Natural killer cell (primary cell): Measurements from ENCODE around the gene CNGA1. TPM values are rescaled to one million over a fixed set of nuclear protein-coding genes. Genes with fewer than 3 reads are reported as not detected.
A peak's percentile ranks its signal among the peaks of the same experiment; 100 is the strongest.

Source experiments
- ATAC-seq, 3 donors: fragments of 150-1000 bp in 2 of 3; fragments of 200-7000 bp in 1 of 3; cut with Tn5 transposase; 1 replicate in 1 of 3; 2 replicates in 2 of 3; pipeline ENCODE4 v1.10.0; 2021; ENCODE audit warnings: mild to moderate bottlenecking in 2 of 3, moderate library complexity in 2 of 3
- DNase-seq, 2 donors: peaks; one replicate each; pipeline versions ENCODE4 v3.0.0 to v3.0.0-alpha.2; 2013 to 2021; ENCODE audit warnings: mixed read lengths in 1 of 2
- H3K27ac ChIP-seq: one replicate; pipeline ENCODE4 v1.5.1; 2013; ENCODE audit warnings: mild to moderate bottlenecking, low read length
- H3K27me3 ChIP-seq: one replicate; pipeline ENCODE4 v1.6.1; 2013; ENCODE audit warnings: low read length; ENCODE audit not compliant: control insufficient read depth, insufficient read depth
- H3K36me3 ChIP-seq: one replicate; pipeline ENCODE4 v1.6.1; 2013; ENCODE audit warnings: low read length; ENCODE audit not compliant: control insufficient read depth, insufficient read depth
- H3K4me1 ChIP-seq: one replicate; pipeline ENCODE4 v1.6.1; 2013; ENCODE audit warnings: low read length; ENCODE audit not compliant: control insufficient read depth, insufficient read depth
- H3K4me3 ChIP-seq: one replicate; pipeline ENCODE4 v1.5.1; 2013; ENCODE audit warnings: low read length
- H3K9me3 ChIP-seq: one replicate; pipeline ENCODE4 v1.6.1; 2013; ENCODE audit warnings: low read length; ENCODE audit not compliant: control insufficient read depth, insufficient read depth
- H3K27ac Mint-ChIP-seq, 2 donors: one replicate each; pipeline ENCODE4 v1.8.0; 2022; ENCODE audit warnings: mild to moderate bottlenecking in 2 of 2, mixed read lengths in 2 of 2, moderate library complexity in 1 of 2
- H3K27me3 Mint-ChIP-seq, 2 donors: one replicate each; pipeline ENCODE4 v1.8.0; 2022; ENCODE audit warnings: low read depth in 2 of 2, mixed read lengths in 2 of 2
- H3K36me3 Mint-ChIP-seq: one replicate; pipeline ENCODE4 v1.8.0; 2022; ENCODE audit warnings: mixed read lengths
- H3K4me1 Mint-ChIP-seq, 2 donors: one replicate each; pipeline ENCODE4 v1.8.0; 2022; ENCODE audit warnings: mixed read lengths in 2 of 2
- H3K4me3 Mint-ChIP-seq: one replicate; pipeline ENCODE4 v1.8.0; 2022; ENCODE audit warnings: mild to moderate bottlenecking, moderate library complexity, mixed read lengths
- H3K9me3 Mint-ChIP-seq, 2 donors: one replicate each; pipeline ENCODE4 v1.8.0; 2022; ENCODE audit warnings: mixed read lengths in 2 of 2
- WGBS: methylation state at CpG from one replicate; pipeline ENCODE4 v1.1.7; 2013; ENCODE audit warnings: missing lambda C conversion rate; ENCODE audit not compliant: insufficient coverage; 5-methylcytosine and 5-hydroxymethylcytosine counted together
- intact Hi-C: fragments of 100-400 bp; cut with micrococcal nuclease; formaldehyde crosslinking; loops from one replicate; pipeline ENCODE4 v1.14.2; 2022
- total RNA-seq, 4 donors: library from RNA; stranded (reverse); fragments of 120-200 nt in 1 of 4; gene quantifications; one replicate each; pipeline versions ENCODE4 v1.2.3 to v1.2.4, GENCODE V29; 2013 to 2022
- TF ChIP-seq, protein P1 (sequence below): fragments of 200-600 bp; IDR thresholded peaks from one replicate; pipeline ENCODE4 v1.8.0; 2022; ENCODE audit warnings: antibody characterized with exemption

CNGA1 gene
- total RNA-seq, 3 donors from 2014 or later (not counting 1 experiment from before 2014, with no cell fraction given), result not detected

DNA sequence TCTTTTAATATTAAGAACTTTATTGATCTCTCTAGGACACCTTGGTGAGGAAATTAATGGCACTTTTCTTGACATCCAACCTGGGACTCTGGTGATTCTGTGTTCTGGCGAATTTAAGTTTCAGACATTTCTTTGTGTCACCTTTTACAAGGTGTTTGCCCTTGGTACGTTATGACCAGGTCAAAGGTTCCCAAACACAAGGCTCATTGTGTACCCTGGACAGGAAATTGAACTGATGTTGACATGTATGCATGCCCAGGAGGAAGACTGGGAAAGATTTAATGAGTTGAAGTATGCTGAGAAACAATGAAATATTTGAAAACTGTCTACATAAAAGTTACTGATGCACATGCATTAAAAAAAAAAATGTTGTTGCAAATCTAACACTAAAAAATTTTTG, 22.2 kb upstream of the CNGA1 start:
- TF ChIP-seq, protein P1, sequence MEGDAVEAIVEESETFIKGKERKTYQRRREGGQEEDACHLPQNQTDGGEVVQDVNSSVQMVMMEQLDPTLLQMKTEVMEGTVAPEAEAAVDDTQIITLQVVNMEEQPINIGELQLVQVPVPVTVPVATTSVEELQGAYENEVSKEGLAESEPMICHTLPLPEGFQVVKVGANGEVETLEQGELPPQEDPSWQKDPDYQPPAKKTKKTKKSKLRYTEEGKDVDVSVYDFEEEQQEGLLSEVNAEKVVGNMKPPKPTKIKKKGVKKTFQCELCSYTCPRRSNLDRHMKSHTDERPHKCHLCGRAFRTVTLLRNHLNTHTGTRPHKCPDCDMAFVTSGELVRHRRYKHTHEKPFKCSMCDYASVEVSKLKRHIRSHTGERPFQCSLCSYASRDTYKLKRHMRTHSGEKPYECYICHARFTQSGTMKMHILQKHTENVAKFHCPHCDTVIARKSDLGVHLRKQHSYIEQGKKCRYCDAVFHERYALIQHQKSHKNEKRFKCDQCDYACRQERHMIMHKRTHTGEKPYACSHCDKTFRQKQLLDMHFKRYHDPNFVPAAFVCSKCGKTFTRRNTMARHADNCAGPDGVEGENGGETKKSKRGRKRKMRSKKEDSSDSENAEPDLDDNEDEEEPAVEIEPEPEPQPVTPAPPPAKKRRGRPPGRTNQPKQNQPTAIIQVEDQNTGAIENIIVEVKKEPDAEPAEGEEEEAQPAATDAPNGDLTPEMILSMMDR, result no peak
- H3K4me1 ChIP-seq, result peaks cover 8% of the 10 kb centered on the region
- no peak overlapping the region for H3K4me3 Mint-ChIP-seq
- WGBS, result 40% methylated on average over 2 of the region's 2 CpGs
- H3K36me3 ChIP-seq, result no peaks in the 10 kb centered on the region
- H3K27me3 Mint-ChIP-seq, result peaks cover 23 to 28% of the 10 kb centered on the region in 2 donors
- intact Hi-C loops, result no loop called here
- no peak overlapping the region for H3K27ac Mint-ChIP-seq
- H3K27me3 ChIP-seq, result peaks cover 3% of the 10 kb centered on the region
- H3K4me1 Mint-ChIP-seq, result peaks cover 15 to 16% of the 10 kb centered on the region in 2 donors
- no peak overlapping the region for H3K4me3 ChIP-seq
- no peaks in the 10 kb centered on the region for H3K9me3 Mint-ChIP-seq
- DNase-seq (no peak), ATAC-seq (no peak)
- no peaks in the 10 kb centered on the region for H3K36me3 Mint-ChIP-seq
- no peaks in the 10 kb centered on the region for H3K9me3 ChIP-seq
- no peak overlapping the region for H3K27ac ChIP-seq

- H3K27ac Mint-ChIP-seq, result no peak overlapping the region
- Histone ChIP-seq H3K4me3 (no peak overlapping the region), H3K9me3 (no peaks in the 10 kb centered on the region), H3K27me3 (no peaks in the 10 kb centered on the region), H3K27ac (no peak overlapping the region), H3K36me3 (no peaks in the 10 kb centered on the region), H3K4me1 (peaks cover 8% of the 10 kb centered on the region)
- no CpG with 5 or more reads among the region's 2 CpGs for WGBS
- TF ChIP-seq, protein P1, result no peak
- no peak for DNase-seq
- peaks cover 6 to 7% of the 10 kb centered on the region in 2 donors for H3K4me1 Mint-ChIP-seq
- H3K9me3 Mint-ChIP-seq, result no peaks in the 10 kb centered on the region
- ATAC-seq, result no peak
- no peaks in the 10 kb centered on the region for H3K36me3 Mint-ChIP-seq
- intact Hi-C loops, result no loop called here
- peaks cover 8 to 23% of the 10 kb centered on the region in 2 donors for H3K27me3 Mint-ChIP-seq
- no peak overlapping the region for H3K4me3 Mint-ChIP-seq
Measured at GRCh38 chr4:48037117-48037462, 20.6 kb upstream of the CNGA1 start.

DNA sequence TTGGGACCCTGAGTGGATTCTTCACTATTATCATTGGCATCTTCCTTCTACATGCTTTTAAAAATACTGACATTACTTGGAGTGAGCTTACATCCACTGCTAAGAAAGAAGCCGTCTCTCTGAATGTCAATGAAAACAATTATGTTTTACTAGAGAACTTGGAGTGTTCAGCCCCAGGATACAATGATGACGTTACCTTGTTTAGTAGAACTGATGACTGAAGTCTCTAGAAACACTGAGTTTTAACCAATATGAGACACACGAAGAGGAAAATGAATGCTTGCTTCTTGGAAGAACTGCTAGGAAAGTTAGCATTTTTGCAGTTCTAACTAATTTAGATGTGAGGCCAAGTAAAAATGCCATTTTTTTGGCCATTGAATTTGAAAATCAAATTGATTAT, 19.5 kb upstream of the CNGA1 start:
- Mint-ChIP-seq H3K36me3 (no peaks in the 10 kb centered on the region), H3K27ac (no peak overlapping the region), H3K4me1 (peaks cover 6 to 7% of the 10 kb centered on the region in 2 donors), H3K4me3 (no peak overlapping the region), H3K9me3 (no peaks in the 10 kb centered on the region), H3K27me3 (peaks cover 0 to 21% of the 10 kb centered on the region in 2 donors)
- H3K9me3 ChIP-seq, result no peaks in the 10 kb centered on the region
- WGBS, result 94% methylated on average over 3 of the region's 3 CpGs
- DNase-seq (no peak), ATAC-seq (no peak)
- no peaks in the 10 kb centered on the region for H3K27me3 ChIP-seq
- no peaks in the 10 kb centered on the region for H3K36me3 ChIP-seq
- H3K27ac ChIP-seq, result no peak overlapping the region
- intact Hi-C loops, result no loop called here
- TF ChIP-seq, protein P1, result no peak
- no peak overlapping the region for H3K4me3 ChIP-seq
- H3K4me1 ChIP-seq, result peaks cover 8% of the 10 kb centered on the region

GRCh38 chr4:48033825-48034413, 17.4 kb upstream of the CNGA1 start:
- Histone ChIP-seq H3K27ac (no peak overlapping the region), H3K36me3 (no peaks in the 10 kb centered on the region), H3K4me1 (peaks cover 8% of the 10 kb centered on the region), H3K4me3 (no peak overlapping the region), H3K27me3 (no peaks in the 10 kb centered on the region), H3K9me3 (no peaks in the 10 kb centered on the region)
- peak; percentile 84 to 99 (median 98) for ATAC-seq
- Mint-ChIP-seq H3K36me3 (no peaks in the 10 kb centered on the region), H3K9me3 (no peaks in the 10 kb centered on the region), H3K27me3 (peaks cover 0 to 17% of the 10 kb centered on the region in 2 donors), H3K27ac (peak overlapping the region in 1 of 2 donors; percentile 19), H3K4me3 (no peak overlapping the region), H3K4me1 (peaks cover 6 to 7% of the 10 kb centered on the region in 2 donors)
- peak; percentile 55 to 78 for DNase-seq
- TF ChIP-seq, protein P1, result peak; percentile 83
- 91% methylated on average over 1 of the region's 1 CpG for WGBS
- intact Hi-C loops, result loop anchor here (1.0 kb wide), 2 partner anchors 53 to 107 kb away; no protein-coding TSS in a partner anchor
